Mesothelial cell of epicardium (in vitro differentiated cells): ENCODE data around the gene LHFPL3. TPM values are rescaled to one million over a fixed set of nuclear protein-coding genes. Genes with fewer than 3 reads are reported as not detected.
"Not testable (repeated sequence)": the region's sequence is repeated elsewhere in the genome, so short reads cannot be mapped to it uniquely, and the experiment has no call there.

Source experiments
- DNase-seq, 2 experiments: peaks; one replicate each; pipeline ENCODE4 v3.0.0; 2021; ENCODE audit warnings: low spot score in 2 of 2; ENCODE audit not compliant: unreplicated experiment in 2 of 2
- H3K27ac Mint-ChIP-seq: 2 replicates; pipeline ENCODE4 v1.8.0; 2021; ENCODE audit warnings: mixed read lengths
- H3K27me3 Mint-ChIP-seq: 2 replicates; pipeline ENCODE4 v1.8.0; 2021; ENCODE audit warnings: low read depth, mixed read lengths
- H3K36me3 Mint-ChIP-seq: 2 replicates; pipeline ENCODE4 v1.8.0; 2021; ENCODE audit warnings: mixed read lengths
- H3K4me1 Mint-ChIP-seq: 2 replicates; pipeline ENCODE4 v1.8.0; 2021; ENCODE audit warnings: mixed read lengths
- H3K4me3 Mint-ChIP-seq: 2 replicates; pipeline ENCODE4 v1.8.0; 2021; ENCODE audit warnings: mild to moderate bottlenecking, moderate library complexity, mixed read lengths
- H3K9me3 Mint-ChIP-seq: 2 replicates; pipeline ENCODE4 v1.8.0; 2021; ENCODE audit warnings: mixed read lengths
- total RNA-seq: library from RNA; stranded (reverse); gene quantifications from 3 replicates; pipeline ENCODE4 v1.2.1, GENCODE V29; 2021
- TF ChIP-seq, protein P1 (sequence below): fragments of 200-600 bp; sonication (generic); IDR thresholded peaks from one replicate; pipeline ENCODE4 v1.5.0; 2021; ENCODE audit warnings: antibody characterized with exemption; ENCODE audit not compliant: unreplicated experiment

The LHFPL3 gene
- total RNA-seq, 1 donor from 2014 or later, result not detected

DNA sequence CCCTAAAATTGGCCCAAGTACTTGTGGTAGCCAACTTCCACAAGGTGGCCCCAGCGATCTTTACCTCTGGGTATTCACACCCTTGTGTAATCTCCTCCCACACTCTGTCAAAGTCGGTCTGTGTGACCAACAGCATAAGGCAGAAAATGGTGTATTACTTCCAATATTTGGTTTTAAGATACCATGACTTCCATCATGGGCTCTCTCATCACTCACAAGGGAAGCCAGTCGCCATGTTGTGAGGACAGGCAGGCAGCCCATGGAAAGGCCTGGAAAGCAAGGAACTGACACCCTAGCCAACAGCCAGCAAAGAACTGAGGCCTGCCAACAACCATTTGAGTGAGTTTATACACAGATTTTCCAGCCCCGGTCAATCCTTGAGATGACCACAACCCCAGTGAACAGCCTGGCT, 594.6 kb downstream of the LHFPL3 start:
- H3K4me3 Mint-ChIP-seq, result no peak overlapping the region
- H3K9me3 Mint-ChIP-seq, result no peaks in the 10 kb centered on the region
- no peak for DNase-seq
- TF ChIP-seq, protein P1, sequence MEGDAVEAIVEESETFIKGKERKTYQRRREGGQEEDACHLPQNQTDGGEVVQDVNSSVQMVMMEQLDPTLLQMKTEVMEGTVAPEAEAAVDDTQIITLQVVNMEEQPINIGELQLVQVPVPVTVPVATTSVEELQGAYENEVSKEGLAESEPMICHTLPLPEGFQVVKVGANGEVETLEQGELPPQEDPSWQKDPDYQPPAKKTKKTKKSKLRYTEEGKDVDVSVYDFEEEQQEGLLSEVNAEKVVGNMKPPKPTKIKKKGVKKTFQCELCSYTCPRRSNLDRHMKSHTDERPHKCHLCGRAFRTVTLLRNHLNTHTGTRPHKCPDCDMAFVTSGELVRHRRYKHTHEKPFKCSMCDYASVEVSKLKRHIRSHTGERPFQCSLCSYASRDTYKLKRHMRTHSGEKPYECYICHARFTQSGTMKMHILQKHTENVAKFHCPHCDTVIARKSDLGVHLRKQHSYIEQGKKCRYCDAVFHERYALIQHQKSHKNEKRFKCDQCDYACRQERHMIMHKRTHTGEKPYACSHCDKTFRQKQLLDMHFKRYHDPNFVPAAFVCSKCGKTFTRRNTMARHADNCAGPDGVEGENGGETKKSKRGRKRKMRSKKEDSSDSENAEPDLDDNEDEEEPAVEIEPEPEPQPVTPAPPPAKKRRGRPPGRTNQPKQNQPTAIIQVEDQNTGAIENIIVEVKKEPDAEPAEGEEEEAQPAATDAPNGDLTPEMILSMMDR, result peak; percentile 28
- H3K27me3 Mint-ChIP-seq, result peaks cover 5% of the 10 kb centered on the region
- H3K27ac Mint-ChIP-seq, result no peak overlapping the region
- H3K4me1 Mint-ChIP-seq, result peaks cover 10% of the 10 kb centered on the region
- no peaks in the 10 kb centered on the region for H3K36me3 Mint-ChIP-seq

DNA sequence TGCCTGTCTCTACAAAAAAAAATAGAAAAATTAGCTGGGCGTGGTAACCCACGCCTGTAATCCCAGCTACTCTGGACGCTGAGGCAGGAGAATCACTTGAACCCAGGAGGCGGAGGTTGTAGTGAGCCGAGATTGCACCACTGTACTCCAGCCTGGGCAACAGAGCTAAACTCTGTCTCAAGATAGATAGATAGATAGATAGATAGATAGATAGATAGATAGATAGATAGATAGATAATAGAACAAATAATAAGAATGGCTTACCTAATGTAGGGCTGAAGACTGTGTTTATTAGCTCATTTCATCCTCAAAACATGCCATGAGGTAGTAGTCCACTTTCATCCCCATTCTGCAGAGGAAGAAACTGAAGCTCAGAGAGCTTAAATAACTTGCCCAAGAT, 597.8 kb downstream of the LHFPL3 start:
- peaks cover 16% of the 10 kb centered on the region for H3K4me1 Mint-ChIP-seq
- not testable (repeated sequence) for H3K36me3 Mint-ChIP-seq, H3K9me3 Mint-ChIP-seq, H3K4me3 Mint-ChIP-seq, H3K27me3 Mint-ChIP-seq, DNase-seq, H3K27ac Mint-ChIP-seq

DNA sequence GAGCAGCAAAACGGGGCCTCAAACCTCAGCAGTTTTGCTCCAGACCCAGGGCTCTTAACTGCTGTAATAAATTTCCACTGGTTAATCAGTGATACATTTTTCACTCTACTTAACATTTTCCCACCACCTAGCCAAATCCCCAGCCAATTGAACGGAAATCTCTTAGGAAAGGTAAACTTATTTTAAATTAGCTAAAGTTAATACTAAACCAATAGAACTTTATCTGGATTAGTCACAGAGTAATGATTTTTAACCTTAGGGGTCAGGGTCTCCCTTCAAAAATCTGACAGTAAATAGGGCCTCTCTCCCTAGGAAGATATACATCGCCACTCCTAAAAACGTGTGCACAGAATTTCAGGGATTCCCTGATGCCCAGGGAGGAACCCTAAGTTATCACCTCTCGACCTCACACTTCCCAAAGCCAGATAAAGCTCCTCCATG, 598.2 kb downstream of the LHFPL3 start:
- Mint-ChIP-seq H3K27ac (no peak overlapping the region), H3K4me1 (peaks cover 20% of the 10 kb centered on the region), H3K4me3 (no peak overlapping the region), H3K27me3 (no peaks in the 10 kb centered on the region), H3K36me3 (no peaks in the 10 kb centered on the region), H3K9me3 (no peaks in the 10 kb centered on the region)
- TF ChIP-seq, protein P1, result no peak
- DNase-seq, result no peak

DNA sequence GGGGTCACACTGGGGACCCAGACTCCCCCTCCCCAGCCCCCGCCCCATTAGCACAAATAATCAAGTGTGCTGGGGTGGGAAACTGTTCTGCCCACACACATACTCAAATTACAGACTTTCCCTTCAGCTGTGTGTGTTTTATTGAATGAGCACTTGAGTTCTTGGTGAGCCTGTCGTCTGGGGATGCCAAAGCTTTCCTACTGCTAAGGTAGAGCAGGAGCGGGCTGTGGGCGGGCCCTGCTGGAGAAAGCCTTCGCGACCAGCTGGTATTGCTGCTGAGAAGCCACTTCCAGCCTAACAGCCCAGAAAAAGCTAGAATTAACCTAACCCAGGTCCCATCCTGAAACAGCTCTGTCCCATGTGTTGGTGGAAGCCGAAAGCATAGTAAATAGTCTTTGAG, 598.7 kb downstream of the LHFPL3 start:
- DNase-seq, result no peak
- Mint-ChIP-seq H3K27me3 (no peaks in the 10 kb centered on the region), H3K27ac (no peak overlapping the region), H3K4me1 (peaks cover 19% of the 10 kb centered on the region), H3K4me3 (no peak overlapping the region), H3K36me3 (no peaks in the 10 kb centered on the region), H3K9me3 (no peaks in the 10 kb centered on the region)
- TF ChIP-seq, protein P1, result no peak

DNA sequence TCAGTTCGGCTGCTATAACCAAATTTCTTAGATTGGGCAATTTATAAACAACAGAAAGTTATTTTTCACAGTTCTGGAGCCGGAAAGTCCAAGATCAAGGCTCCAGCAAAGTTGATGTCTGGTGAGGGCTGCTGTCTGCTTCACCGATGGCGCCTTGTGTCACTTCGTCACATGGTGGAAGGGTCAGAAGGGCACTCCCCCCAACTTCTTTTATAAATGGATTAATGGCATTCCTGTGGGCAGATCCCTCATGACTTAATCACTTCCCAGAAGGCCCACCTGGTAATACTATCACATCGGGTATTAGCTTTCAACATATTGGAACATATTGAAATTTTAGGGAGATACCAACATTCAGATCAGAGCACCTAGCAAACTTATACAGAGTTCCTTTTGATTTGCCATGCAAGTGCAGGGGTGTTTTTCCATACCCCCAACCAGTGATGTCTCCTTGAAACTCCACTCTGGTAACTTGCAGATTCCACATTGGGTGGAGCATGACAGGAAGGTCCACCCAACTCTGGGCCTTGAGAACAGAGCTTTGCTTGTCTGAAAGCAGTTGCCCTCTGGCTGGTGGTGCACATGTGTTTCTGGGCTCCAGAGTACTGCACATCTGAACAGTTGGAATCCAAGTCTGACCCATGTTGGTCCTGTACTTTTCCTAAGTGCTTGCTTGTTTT, 600.5 kb downstream of the LHFPL3 start:
- Mint-ChIP-seq H3K9me3 (no peaks in the 10 kb centered on the region), H3K27me3 (no peaks in the 10 kb centered on the region), H3K36me3 (no peaks in the 10 kb centered on the region), H3K4me1 (peaks cover 15% of the 10 kb centered on the region), H3K27ac (no peak overlapping the region), H3K4me3 (no peak overlapping the region)
- TF ChIP-seq, protein P1, result no peak
- DNase-seq, result no peak

DNA sequence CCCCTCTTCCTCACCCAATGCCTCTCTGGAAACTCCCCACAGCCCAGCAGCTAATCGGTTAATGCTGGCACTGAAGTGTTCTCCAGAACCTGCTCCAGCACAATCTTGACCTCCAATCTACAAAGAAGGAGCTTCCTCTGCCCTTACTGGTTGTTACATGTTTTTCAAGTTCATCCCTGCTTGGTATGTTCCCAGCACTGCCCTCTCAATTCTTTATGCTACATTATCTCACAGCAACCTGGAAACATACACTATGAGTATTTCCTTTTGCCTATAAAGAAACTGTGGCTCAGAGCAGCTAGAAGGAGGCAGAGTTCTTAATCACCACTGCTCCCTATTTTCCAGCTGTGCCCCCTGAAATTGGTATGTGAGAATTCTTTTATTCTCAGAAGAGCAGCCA, 601.5 kb downstream of the LHFPL3 start:
- no peaks in the 10 kb centered on the region for H3K27me3 Mint-ChIP-seq
- no peaks in the 10 kb centered on the region for H3K9me3 Mint-ChIP-seq
- H3K36me3 Mint-ChIP-seq, result no peaks in the 10 kb centered on the region
- no peak overlapping the region for H3K4me3 Mint-ChIP-seq
- peaks cover 20% of the 10 kb centered on the region for H3K4me1 Mint-ChIP-seq
- TF ChIP-seq, protein P1, result no peak
- H3K27ac Mint-ChIP-seq, result no peak overlapping the region
- DNase-seq, result no peak
